ENCODE results near the gene POLR1A. TPM values are rescaled to one million over a fixed set of nuclear protein-coding genes. Genes with fewer than 3 reads are reported as not detected.
A peak's percentile ranks its signal among the peaks of the same experiment; 100 is the strongest.

The POLR1A gene
- total and polyA plus RNA-seq, 2 donors (not counting 1 experiment from before 2014, with no cell fraction given), result 3.4 to 36.8 TPM

- peak overlapping the region in 1 of 2 donors; percentile 99 for H3K27ac ChIP-seq (ENCODE audit: low read length in 2 of 2)
- no peak for ATAC-seq (ENCODE audit: low read depth)
- no peak overlapping the region for H3K4me2 ChIP-seq (replicated peaks; ENCODE audit: low read depth, low read length, poor library complexity, severe bottlenecking)
- ChIA-PET CTCF (interaction anchor here (1.2 to 9.6 kb wide), 3 partner anchors 40 to 212 kb away, joined by 3 to 171 read pairs (median 167); partner anchors contain the start of gene ST3GAL5), POLR2A (no interaction called here)
- 98% methylated on average over 12 of the region's 12 CpGs for WGBS (ENCODE audit: insufficient coverage)
- H3K4me3 ChIP-seq (ENCODE audit: control extremely low read depth in 1 of 5, extremely low read depth in 1 of 5, insufficient read depth in 1 of 5, low read depth in 2 of 5, low read length in 4 of 5), result no peak overlapping the region
- no peak overlapping the region for H3K9ac ChIP-seq (ENCODE audit: low read length)
- H3K36me3 ChIP-seq (replicated peaks in 1 of 2; ENCODE audit: control extremely low read depth in 1 of 2, control insufficient read depth in 1 of 2, extremely low read depth in 1 of 2, insufficient read depth in 2 of 2, low read length in 1 of 2), result peaks cover 0 to 47% of the 10 kb centered on the region in 2 experiments
- no peaks in the 10 kb centered on the region for H3K9me3 ChIP-seq (ENCODE audit: control extremely low read depth in 1 of 3, control insufficient read depth in 2 of 3, insufficient read depth in 1 of 3, low read length in 2 of 3)
- no peaks in the 10 kb centered on the region for H3K27me3 ChIP-seq (replicated peaks in 1 of 4; ENCODE audit: control extremely low read depth in 1 of 4, control insufficient read depth in 3 of 4, insufficient read depth in 4 of 4, low read length in 3 of 4)
- intact Hi-C loops (cut with micrococcal nuclease), result loop anchor here (10.0 kb wide), 1 partner anchor 65 kb away; no protein-coding TSS in a partner anchor
- H4K20me1 ChIP-seq (ENCODE audit: control insufficient read depth, insufficient read depth, low read length, poor library complexity, severe bottlenecking), result no peaks in the 10 kb centered on the region
- Mint-ChIP-seq H3K27ac (peak overlapping the region; percentile 100), H3K4me1 (peaks cover 57% of the 10 kb centered on the region), H3K9me3 (ENCODE audit: insufficient read depth) (no peaks in the 10 kb centered on the region), H3K4me3 (no peak overlapping the region), H3K27me3 (no peaks in the 10 kb centered on the region)
- peaks cover 42 to 48% of the 10 kb centered on the region in 2 donors for H3K4me1 ChIP-seq (ENCODE audit: control insufficient read depth in 2 of 2, insufficient read depth in 2 of 2, low read length in 2 of 2)
- DNase-seq, result no peak
- no peak overlapping the region for H2AFZ ChIP-seq (ENCODE audit: insufficient read depth, low read depth, low read length, poor library complexity, severe bottlenecking)
- TF ChIP-seq CTCF (IDR thresholded peaks at IDR 0.05), result no peak
- no peak for TF ChIP-seq EZH2 (IDR thresholded peaks at IDR 0.05; ENCODE audit: borderline replicate concordance, insufficient read depth, low read depth, low read length, poor library complexity, severe bottlenecking)
- H3K79me2 ChIP-seq (ENCODE audit: control insufficient read depth, insufficient read depth, low read length), result no peaks in the 10 kb centered on the region
Observed at GRCh38 chr2:86039963-86040655, 65.6 kb downstream of the POLR1A start.
